B cell (primary cell): ENCODE results near the gene AUTS2.

Experiments
- CTCF ChIP-seq: fragments of 200-600 bp; IDR thresholded peaks from one replicate; pipeline ENCODE4 v1.8.0; 2022; ENCODE audit warnings: antibody characterized with exemption, mild to moderate bottlenecking
- EZH2 ChIP-seq: IDR thresholded peaks from 2 replicates; pipeline ENCODE4 v1.6.1; 2012; ENCODE audit warnings: borderline replicate concordance, low read depth, mild to moderate bottlenecking, moderate library complexity, low read length; ENCODE audit not compliant: insufficient read depth, poor library complexity, severe bottlenecking

GRCh38 chr7:69564454-69565417 lies 33.5 kb upstream of the AUTS2 start:
- TF ChIP-seq CTCF (no peak), EZH2 (no peak)
